Fibroblast of skin of scalp (primary cell): ENCODE results near the gene WDFY1. TPM values are rescaled to one million over a fixed set of nuclear protein-coding genes. Genes with fewer than 3 reads are reported as not detected.

Experiments
- DNase-seq: peaks from one replicate; pipeline ENCODE4 v3.0.0-alpha.2; 2013
- polyA plus RNA-seq, 2 experiments: library from polyadenylated mRNA; unstranded; fragments of 120-200 nt; gene quantifications; one replicate each; pipeline ENCODE4 v1.2.1, GENCODE V29; 2013; ENCODE audit not compliant: insufficient read length in 2 of 2

The WDFY1 gene, protein sequence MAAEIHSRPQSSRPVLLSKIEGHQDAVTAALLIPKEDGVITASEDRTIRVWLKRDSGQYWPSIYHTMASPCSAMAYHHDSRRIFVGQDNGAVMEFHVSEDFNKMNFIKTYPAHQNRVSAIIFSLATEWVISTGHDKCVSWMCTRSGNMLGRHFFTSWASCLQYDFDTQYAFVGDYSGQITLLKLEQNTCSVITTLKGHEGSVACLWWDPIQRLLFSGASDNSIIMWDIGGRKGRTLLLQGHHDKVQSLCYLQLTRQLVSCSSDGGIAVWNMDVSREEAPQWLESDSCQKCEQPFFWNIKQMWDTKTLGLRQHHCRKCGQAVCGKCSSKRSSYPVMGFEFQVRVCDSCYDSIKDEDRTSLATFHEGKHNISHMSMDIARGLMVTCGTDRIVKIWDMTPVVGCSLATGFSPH
- 56.9 TPM for polyA plus RNA-seq (2013, experiment 1 of 2; ENCODE audit: insufficient read length)
- polyA plus RNA-seq (2013, experiment 2 of 2; ENCODE audit: insufficient read length) = 57.3 TPM

DNA sequence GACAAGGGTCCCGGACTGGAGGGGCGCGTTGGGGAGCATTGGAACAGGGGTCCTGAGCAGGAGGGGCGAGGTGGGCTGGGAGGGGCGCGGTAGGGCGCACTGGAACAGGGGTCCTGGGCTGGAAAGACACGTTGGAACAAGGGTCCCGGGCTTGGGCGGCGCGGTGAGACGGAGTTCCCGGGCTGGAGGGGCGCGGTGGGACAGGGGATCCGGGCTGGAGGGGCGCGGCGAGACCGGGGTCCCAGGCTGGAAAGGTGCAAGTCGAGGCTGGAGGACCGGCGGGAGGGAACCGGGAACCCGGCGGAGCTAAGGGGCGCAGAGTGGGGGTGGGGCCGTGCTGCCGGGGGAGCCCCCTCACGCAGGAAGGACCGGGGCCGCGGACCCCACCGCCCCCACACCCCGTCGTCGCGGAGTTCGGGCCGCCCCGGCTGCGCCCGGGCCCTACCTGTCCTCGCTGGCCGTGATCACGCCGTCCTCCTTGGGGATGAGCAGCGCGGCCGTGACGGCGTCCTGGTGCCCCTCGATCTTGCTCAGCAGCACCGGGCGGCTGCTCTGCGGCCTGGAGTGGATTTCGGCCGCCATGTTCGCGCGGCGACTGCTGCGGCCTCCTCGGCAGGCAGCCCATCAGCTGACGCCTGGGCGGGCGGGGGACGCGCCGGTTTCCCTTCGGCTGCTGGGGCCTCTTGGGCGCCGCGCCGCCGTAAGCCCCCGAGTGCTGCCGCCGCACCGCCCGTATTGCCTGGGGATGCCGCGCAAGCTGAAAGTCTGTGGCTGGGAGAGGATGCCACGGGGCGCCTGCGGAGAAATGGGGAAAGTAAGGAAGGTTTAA, at the start of gene WDFY1:
Gene WDFY1 (minus strand): TSS at position 633 of the 829 bp plus-strand sequence. CDS start 51 bp downstream, at position 582.
- DNase-seq = peak; percentile 92

DNA sequence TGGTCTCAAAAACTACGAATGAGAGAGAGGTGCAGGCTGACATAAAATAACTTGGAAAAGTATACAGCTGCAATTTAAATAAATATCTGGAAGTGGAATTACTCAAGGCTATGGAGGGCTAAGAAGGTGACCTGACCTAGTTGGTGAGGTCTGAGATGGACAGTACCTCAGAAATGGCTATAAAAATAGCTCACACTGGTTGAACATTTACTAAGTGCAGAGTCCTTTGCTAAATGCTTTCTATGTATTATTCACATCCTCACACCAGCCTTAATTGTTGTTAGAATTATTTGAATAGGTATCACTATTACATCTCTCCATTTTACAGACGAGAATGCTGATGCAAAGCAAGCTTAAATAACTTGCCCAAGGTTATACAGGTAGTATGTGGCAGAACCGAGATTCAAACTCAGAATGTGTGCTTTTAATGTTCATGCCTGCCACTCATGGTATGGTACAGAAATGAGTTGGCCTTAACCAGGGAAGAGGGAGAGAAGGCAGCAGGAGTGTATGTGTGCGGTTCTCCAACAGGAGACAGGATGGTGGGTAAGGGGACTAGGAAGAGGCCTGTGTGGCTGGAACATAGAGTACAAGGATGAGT, 49.5 kb upstream of the WDFY1 start:
- no peak for DNase-seq

DNA sequence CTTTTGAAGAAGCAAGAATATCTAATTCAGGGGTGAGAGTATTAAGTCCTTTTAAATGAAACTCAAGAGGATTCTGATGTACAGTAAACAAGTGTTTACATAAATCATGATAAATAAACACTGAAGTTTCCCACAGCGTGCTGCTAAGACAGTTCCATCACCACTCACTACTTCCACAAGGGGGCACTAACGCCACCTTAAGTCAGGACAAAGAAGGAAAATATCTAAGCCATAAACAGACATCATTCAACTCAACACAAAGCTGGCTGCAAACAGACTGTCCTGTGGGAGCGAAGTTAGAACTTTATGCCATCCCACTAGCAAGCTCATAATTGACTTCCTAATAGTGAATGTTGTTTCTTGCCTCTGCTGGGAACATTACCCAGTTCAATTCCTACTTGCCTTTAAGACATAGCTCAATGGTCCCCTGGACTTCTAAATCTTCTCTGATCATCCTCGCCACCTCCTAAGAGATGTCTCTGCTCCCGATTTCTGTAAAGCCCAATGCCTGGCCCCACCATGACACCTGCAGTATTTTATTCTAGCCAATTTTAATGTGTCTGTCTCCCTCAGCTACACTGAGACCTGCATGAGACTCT, 48.6 kb upstream of the WDFY1 start:
- DNase-seq = peak; percentile 79

DNA sequence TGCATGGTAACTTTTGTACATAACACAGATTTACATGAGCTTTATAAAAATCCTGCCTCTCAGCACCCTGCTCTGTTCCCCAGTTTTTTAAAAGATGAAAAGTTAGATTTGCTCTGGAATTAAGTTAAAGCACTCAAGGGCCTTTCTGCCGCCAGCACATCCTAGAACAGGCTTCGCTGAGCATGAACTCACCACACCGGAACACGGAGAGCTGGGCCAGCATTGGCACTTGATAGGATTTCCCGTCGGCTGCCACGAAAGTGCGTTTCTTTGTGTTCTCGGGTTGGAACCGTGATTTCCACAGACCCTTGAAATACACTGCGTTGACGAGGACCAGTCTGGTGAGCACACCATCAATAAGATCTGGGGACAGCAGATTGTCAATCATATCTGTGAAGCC, 46.5 kb upstream of the WDFY1 start:
- no peak for DNase-seq

DNA sequence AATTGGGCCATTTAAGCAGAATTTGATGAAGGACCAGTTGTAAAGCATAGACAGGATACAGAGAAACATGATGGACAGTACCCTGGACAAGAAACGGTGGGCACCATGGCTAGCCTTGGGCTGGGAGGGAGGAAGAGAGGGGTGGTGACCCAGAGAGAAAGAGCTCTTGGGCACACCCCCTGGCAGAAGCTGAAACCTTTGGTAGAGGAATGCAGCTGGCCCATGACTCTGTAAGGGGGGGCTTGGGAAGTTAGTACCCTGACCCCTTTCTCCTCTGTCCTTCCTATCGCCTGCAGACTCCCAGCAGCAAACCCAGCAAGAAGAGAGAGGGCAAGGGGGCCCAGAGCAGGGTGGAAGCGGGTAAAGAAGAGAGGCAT, 44.7 kb upstream of the WDFY1 start:
- no peak for DNase-seq

DNA sequence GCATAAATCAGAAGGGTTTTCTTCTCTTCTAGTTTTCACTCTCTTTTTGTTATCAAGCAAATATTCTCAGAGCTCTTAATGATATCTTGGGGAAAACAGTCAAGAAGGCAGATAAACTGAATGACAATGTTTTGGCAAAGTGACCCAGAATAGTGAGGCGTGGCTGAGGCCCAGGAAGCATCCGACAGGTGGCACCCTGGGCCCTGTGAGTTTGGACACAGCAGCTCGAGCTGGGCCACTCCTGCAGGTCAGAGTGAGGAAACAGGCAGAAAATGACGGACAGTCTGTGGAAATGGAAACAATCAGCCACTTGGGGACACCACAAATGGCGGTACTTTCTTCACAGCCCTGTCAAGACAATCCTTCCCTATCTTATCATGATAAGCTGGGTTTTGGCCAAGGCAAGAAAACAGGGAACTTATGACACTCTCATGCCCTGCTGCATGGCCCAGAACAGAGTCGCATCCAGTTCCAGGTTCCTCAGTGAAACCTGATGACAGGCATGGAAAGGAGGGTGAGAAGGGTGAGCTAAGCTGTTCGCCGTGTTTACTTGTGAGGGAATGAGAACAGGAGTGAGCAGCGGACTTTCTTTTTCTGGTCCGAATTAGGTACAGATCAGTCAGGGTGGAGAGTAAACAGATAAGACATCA, 44.2 kb upstream of the WDFY1 start:
- DNase-seq = no peak

DNA sequence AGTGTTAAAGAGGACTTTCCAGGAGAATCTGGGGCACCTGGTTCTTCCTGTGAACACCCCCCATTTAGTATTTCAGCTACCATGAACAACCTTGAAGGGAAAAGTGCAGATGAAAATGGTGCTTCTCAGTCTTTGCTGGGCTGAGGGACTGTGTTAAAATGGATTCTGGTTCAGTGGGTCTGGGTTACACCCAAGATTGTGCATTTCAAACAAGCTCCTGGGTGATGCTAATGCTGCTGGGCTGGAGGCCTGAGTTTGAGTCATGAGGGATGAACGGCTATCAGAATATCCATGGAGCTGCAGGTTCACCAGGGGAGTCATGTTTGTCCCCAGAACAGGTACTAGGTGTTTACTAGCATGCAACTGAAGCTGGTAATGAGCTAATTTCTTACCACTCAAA, 36.1 kb upstream of the WDFY1 start:
- DNase-seq = no peak

DNA sequence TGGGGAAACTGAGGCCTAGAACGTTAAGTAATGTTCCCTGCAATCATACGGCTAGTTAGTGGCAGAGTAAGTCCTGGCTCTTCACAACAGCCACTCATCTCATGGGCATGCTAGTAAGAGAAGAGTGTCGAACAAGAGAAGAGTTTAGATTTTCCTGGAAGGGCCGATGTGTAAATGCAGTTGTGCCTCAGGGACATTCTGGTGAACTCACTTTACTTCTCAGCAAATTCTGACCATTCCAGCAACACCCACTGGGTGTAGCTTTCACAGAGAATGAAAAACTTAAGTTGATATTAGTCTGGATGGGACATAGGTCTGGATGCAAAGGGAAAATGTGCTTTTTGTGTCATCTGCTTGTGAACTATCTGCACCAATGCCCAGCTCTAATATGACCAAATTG, 35.7 kb upstream of the WDFY1 start:
- DNase-seq = no peak

DNA sequence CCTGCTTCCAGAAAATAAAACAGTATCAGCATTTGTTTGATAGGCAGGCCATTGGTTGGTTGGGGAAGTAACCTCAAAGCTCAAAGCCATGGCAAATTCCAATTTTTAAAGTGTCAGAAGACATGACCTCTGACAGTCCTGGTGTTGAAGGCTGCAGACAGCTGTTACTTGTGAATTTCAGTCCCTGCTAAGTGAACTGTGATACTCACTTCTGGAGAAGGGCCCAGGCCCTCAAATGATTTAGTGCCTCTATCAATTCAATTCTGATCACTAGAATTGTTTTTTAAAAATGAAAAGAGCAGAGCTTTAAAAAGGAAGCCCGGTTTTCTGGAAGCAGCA, 35.2 kb upstream of the WDFY1 start:
- DNase-seq = no peak

DNA sequence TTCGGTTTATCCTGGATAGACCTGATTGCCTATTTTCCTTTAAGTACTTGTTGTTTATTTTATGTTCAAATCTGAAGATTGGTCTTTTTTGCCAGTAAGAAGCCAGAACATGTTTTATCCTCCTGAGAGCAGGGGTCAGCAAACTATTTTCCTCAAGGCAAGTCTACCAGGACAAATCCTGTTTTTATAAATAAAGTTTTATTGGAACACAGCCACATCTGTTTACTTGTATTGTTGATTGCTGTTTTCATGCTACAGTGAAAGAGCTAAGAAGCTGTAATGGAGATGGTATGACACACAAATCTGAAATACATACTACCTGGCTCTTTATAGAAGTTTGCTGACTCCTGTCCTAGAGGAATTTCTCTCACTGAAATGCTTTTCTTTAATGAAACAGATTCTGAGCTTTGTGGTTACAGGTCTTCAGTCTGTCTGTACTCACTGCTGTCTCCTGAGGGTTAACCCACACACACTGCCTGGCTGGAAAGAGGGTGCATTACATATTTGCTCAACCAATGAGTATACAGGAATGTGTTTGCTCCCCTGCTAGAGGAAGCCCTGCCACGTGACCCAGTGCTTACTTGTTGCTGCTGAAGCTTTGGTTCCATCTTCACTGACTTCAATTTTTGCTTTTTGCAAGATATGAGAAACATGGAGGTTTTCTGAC, 34.7 kb upstream of the WDFY1 start:
- peak; percentile 30 for DNase-seq

DNA sequence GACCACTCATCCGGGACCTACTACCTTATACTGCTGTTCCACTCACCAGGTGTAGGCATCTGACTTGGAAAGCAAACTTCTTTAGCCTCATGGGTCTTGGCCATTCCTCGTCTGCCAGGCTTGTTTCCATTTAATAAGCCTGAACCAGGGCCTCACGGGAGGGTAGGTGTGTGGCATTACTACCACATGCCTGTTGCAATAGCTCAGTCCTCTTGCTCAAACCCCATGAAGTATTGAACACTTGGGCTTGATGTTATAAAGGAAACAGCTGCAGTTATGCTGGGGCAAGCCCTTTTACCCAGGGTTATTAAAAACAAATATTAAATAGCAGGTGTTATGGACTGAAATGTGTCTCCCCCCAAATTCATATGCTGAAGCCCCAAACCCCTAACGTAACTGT, 33.3 kb upstream of the WDFY1 start:
- no peak for DNase-seq

DNA sequence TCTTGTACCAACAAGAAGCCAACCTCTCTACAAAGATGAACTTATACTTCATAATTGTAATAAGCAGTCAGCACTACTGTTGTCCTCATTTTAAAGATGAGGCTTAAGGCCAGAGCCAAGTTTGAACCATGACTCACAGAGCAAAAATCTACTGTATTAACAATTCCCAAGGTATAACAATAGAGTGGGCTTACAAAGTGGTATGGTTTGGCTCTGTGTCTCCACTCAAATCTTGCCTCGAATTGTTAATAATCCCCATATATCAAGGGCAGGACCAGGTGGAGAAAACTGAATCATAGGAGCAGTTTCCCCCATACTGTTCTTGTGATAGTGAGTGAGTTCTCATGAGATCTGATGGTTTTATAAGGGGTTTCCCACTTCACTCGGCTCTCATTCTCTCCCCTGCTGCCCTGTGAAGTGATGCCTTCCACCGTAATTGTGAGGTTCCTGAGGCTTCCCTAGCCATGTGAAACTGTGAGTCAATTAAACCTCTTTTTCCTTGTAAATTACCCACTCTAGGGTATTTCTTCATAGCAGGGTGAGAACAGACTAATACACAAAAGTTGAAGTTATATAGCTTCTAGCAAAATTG, 31.6 kb upstream of the WDFY1 start:
- DNase-seq = peak; percentile 53

DNA sequence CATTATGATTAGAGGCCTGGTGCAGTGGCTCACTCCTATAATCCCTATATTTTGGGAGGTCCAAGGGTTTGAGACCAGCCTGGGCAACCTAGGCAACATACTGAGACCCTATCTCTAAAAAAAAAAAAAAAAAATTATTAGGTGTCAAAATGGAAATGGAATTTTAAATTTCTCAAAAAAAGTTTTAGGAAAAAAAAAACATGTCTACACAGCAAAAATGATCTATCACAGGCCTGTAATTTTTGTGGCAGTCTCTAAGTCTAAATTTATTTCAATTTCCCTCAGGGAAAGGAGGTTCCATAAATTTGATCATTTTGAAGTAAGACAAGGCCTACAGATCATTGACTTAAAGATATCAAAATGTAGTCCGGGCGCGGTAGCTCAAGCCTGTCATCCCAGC, 28.5 kb upstream of the WDFY1 start:
- no peak for DNase-seq

DNA sequence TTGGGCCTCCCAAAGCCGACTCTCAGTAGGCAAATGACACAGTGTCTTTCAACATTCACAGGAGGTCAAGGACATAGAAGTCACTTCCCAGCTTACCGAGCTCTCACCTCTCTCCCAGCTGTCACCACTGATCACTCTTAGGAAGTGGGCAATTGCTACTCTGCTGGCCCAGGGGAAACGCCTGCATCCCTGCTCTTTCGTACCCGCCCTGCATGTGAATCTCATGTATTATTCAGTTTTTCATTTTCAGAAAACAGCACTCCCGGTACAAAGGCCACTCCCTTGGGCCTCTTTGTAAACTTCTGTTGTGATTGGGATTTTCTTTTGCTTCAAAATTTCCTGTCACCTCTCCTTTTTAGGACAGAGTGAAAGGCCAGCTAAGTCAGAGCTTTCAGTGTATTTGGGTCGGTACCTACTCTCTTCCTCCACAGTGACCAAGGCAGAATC, 27.5 kb upstream of the WDFY1 start:
- no peak for DNase-seq

DNA sequence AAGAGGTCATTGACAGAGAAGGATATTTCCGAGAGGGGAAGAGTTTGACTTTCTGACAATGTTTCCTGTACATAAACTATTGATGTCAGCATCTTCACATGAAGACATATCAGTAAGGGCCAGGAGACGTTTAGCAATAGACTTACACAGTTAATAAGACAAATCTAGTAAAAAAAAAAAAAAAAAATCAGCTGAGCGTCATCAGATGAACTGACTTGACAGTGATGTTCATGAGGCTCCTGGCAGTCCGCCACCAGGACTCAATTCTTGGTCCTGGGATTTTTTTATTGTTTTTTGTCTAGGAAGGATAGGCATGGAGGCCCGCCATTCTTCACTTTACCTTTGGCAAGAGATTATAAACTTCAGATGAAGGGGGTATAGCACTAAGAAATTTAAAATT, 26.6 kb upstream of the WDFY1 start:
- no peak for DNase-seq

DNA sequence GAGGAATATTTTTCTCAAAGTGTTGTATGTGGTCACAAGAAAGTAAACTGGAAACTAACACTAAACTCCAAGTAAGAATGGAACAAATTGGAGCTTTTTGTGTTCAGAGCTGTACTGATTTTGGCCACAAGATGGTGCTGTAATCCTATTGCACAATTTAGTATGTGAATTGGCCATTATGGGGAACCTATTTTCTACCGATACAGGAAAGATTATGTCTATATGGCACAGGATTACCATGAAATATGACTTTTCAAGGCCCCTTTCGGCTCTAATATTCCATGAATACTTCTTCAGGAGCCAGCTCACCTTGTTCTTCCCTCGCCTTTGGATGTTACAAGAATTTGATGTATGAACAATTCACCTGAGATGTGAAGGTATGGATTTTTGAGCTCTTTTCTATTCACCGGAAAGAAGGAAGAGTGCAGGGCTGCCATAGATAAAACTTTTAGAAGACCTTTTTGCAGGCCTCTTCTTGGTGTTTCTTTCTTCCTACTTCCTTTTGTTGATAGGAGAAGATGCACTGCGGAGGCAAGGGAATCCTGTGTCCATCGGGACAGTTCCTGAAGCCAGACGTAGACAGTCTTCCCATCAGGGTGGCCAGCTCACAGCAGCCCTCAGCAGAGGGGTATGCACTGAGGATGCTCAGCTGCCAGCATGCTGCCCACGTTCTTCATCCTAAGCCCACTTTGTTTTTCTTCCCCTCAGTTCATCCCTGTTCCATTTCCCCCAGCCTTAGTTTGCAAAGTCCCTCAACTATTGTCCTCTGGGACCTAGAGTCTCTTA, 25.4 kb upstream of the WDFY1 start:
- peak; percentile 61 for DNase-seq

DNA sequence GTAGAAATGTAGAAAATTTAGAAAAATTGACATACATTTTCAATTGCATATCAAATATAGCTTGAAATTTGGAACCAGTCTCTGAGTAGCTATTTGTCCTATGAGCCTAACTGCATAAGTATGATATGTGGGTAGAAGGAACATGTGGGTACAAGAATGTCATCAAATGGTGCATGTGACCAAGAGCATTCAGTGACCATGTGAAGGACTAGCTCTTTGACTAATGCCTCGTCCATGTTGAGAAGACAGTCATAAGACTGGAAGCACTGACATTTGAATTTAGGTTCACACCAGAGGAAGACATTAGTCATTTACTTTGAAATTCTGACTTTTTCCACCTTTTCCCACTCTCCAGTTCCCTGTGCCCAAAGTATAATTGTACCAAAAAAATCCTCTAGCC, 24.7 kb upstream of the WDFY1 start:
- DNase-seq = peak; percentile 6

DNA sequence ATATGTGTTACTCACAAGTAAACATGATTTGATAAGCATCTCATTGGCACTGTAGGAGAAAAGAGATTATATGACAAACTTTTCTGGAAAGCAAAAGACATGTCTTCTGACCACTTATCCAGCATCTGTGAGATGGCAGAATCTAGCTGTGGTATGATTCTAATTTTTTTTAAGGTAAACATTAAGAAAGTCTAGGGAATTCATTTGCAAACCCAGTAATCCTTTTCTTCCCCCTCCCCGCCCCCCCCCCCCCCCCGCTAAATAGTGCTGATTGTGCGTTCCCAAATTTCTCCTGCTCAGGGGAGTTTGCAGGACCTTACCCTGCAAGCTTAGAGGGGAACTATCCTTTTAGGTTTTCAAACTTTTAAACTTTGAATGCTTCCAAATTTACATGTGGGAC, 24.2 kb upstream of the WDFY1 start:
- no peak for DNase-seq

DNA sequence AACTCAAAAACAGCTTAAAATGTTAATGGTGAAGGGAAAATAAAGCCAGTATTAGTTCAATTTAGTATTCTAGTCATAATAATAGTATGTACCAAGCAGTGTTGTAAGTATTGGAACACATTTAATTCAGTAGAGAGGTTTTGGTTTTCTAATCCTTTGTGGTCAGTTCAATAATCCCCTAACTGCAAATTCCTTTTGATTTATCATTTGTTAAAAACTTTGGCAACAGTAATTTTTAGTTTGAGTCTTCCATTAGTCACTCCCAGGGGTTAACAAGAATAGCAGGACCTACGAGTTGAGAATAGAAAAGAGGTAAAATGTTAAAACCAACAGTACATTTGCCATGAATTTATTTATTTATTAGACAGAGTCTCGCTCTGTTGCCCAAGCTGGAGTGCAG, 22.8 kb upstream of the WDFY1 start:
- DNase-seq = peak; percentile 68

DNA sequence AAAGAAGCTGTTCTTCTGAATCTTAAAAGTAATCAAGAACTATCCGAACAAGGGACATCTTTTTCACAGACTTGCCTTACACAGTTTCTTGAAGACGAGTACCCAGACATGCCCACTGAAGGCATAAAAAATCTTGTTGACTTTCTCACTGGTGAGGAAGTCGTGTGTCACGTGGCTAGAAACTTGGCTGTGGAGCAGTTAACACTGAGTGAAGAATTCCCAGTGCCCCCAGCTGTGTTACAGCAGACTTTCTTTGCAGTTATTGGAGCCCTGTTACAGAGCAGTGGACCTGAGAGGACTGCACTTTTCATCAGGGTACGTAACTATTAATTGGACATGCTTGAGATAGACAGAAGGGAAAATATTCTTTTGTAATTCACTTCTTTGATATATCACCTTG, 14.6 kb upstream of the WDFY1 start:
- no peak for DNase-seq
